NB4 (cell line): Measurements from ENCODE around the gene SLC27A4.
A peak's percentile ranks its signal among the peaks of the same experiment; 100 is the strongest.

ENCODE experiments used
- DNase-seq: peaks from one replicate; pipeline ENCODE4 v3.0.0; 2010; ENCODE audit warnings: low read depth
- H3K4me3 ChIP-seq: one replicate; pipeline ENCODE4 v1.5.1; 2011; ENCODE audit warnings: mild to moderate bottlenecking, low read depth, low read length, moderate library complexity
- CTCF ChIP-seq: IDR thresholded peaks from one replicate; pipeline ENCODE4 v1.5.1; 2012; ENCODE audit warnings: low read depth, low read length
- MAX ChIP-seq: IDR thresholded peaks from 2 replicates; pipeline ENCODE4 v1.6.1; 2011; ENCODE audit warnings: low read depth, low read length
- MYC ChIP-seq: IDR thresholded peaks from 2 replicates; pipeline ENCODE4 v1.6.1; 2011; ENCODE audit warnings: low read depth, low read length
- POLR2A ChIP-seq: IDR thresholded peaks from 2 replicates; pipeline ENCODE4 v1.6.1; 2011; ENCODE audit warnings: mild to moderate bottlenecking; ENCODE audit not compliant: insufficient read length; ENCODE audit errors: extremely low read depth

The SLC27A4 gene

GRCh38 chr9:128310461-128310860 lies 29.9 kb upstream of the SLC27A4 start:
- no peak for DNase-seq
- no peak for TF ChIP-seq POLR2A
- TF ChIP-seq MAX: no peak
- no peak for TF ChIP-seq MYC
- TF ChIP-seq CTCF: no peak
- H3K4me3 ChIP-seq: no peak overlapping the region

- H3K4me3 ChIP-seq: no peak overlapping the region
- no peak for DNase-seq
- no peak for TF ChIP-seq POLR2A
- no peak for TF ChIP-seq MYC
- TF ChIP-seq MAX: no peak
- no peak for TF ChIP-seq CTCF
These were observed 25.6 kb upstream of the SLC27A4 start for GRCh38 chr9:128314697-128315096.

- DNase-seq: no peak
- no peak for TF ChIP-seq CTCF
- TF ChIP-seq MAX: no peak
- no peak overlapping the region for H3K4me3 ChIP-seq
These were observed 23.9 kb upstream of the SLC27A4 start for GRCh38 chr9:128316421-128316820.

GRCh38 chr9:128317629-128318028 lies 22.7 kb upstream of the SLC27A4 start:
- TF ChIP-seq MAX: no peak
- TF ChIP-seq CTCF: no peak
- TF ChIP-seq POLR2A: no peak
- no peak for TF ChIP-seq MYC
- DNase-seq: no peak
- H3K4me3 ChIP-seq: no peak overlapping the region

GRCh38 chr9:128321343-128321742 lies 19.0 kb upstream of the SLC27A4 start:
- no peak for DNase-seq
- peak overlapping the region; percentile 89 for H3K4me3 ChIP-seq

More at GRCh38 chr9:128321343-128321742, 19.0 kb upstream of the SLC27A4 start:
- TF ChIP-seq CTCF: no peak
- no peak for TF ChIP-seq MYC
- TF ChIP-seq MAX: no peak
- no peak for TF ChIP-seq POLR2A
